ENCODE results near the gene RPP25L. TPM values are rescaled to one million over a fixed set of nuclear protein-coding genes. Genes with fewer than 3 reads are reported as not detected.

RPP25L gene
- total RNA-seq, 2 donors from 2014 or later, result 19.3 to 22.4 TPM

DNA sequence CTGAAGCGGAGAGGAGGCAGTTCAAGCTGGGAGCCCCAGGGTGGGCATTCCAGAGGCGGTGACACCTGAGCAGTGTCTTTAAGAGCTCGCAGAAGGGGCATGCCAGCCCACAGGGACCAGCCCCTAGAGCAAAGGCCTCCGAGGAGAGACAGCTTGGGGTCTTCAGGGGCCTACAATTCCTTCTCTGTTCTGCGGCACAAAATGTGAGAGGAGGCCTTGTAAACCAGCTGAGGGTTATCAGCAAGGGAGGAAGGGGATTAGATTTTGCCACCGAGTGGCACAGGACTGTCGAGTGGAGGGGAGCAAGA is 26.2 kb upstream of the RPP25L start:
- H3K9me3 ChIP-seq (ENCODE audit: control insufficient read depth, low read length), result no peaks in the 10 kb centered on the region
- Mint-ChIP-seq H3K4me1 (peaks cover 18% of the 10 kb centered on the region), H3K27ac (peak overlapping the region; percentile 79), H3K9me3 (no peaks in the 10 kb centered on the region), H3K4me3 (peak overlapping the region; percentile 69), H3K36me3 (ENCODE audit: low read depth) (peaks cover 11% of the 10 kb centered on the region), H3K27me3 (ENCODE audit: insufficient read depth) (peaks cover 11% of the 10 kb centered on the region)
- peak overlapping the region; percentile 84 for H3K4me3 ChIP-seq (ENCODE audit: low read length)
- TF ChIP-seq CTCF (conservative IDR thresholded peaks at IDR 0.05), result no peak
- no peaks in the 10 kb centered on the region for H3K27me3 ChIP-seq (ENCODE audit: control insufficient read depth, insufficient read depth, low read length, poor library complexity, severe bottlenecking)
- 34 to 53% methylated on average over 2 to 7 of the region's 7 CpGs for WGBS, 2 experiments (ENCODE audit: insufficient coverage in 1 of 2, insufficient read length in 1 of 2)
- no peaks in the 10 kb centered on the region for H3K36me3 ChIP-seq (ENCODE audit: control insufficient read depth, insufficient read depth, low read length)
- H3K4me1 ChIP-seq (ENCODE audit: control insufficient read depth, insufficient read depth, low read length), result no peaks in the 10 kb centered on the region
- H3K9ac ChIP-seq (ENCODE audit: extremely low read depth, low read length, poor library complexity, severe bottlenecking), result peak overlapping the region; percentile 15
- no peak for DNase-seq
- no peak overlapping the region for H3K27ac ChIP-seq (ENCODE audit: low read depth, low read length)

DNA sequence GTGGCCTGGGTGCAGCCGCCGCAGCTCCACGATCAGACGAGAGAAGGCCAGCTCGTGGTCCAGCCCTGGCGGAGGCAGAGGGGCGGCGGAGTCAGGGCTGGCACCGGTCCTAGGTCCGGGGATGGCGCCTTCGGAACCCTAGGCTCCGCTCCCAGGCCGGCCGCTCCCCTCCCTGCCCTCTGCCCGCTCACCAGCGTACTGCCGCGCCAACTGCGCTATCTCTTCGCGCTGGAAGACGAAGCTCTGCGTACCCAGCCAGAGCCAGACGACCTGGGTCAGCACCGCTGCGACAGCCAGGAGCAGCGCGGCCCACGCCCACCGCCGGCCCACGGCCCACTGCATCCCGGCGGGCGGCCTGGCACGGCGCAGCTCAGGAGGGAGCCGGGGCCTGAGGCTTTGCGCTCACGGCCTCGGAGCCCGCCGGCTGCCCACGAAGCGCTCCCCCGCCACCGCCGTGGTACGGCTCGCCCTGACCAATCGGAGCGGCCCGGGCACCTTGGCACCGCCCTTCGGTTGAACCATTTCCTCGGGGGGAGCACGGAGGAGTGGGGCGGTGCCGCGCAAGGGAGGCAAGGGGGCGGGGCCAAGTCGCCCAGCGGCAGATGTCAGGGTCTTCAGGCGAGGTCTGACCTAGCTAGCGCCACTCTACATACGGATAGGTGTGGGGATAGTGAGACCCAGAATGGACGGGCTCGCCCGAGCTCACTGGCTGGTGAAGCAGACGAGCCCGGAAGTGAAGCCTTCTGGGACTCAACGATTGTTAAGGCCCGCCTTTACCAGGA is 25.6 kb upstream of the RPP25L start, which contains the start of gene SIGMAR1:
SIGMAR1 (minus strand) TSS at position 432 of the 782 bp plus-strand sequence; CDS start at position 342, 90 bp downstream.
- Histone ChIP-seq H3K4me3 (ENCODE audit: low read length) (peak within 1 kb of the TSS; percentile 84), H3K36me3 (ENCODE audit: control insufficient read depth, insufficient read depth, low read length) (no peaks in the 10 kb centered on the region), H3K27ac (ENCODE audit: low read depth, low read length) (no peak within 1 kb of the TSS), H3K27me3 (ENCODE audit: control insufficient read depth, insufficient read depth, low read length, poor library complexity, severe bottlenecking) (no peaks in the 10 kb centered on the region), H3K9me3 (ENCODE audit: control insufficient read depth, low read length) (no peaks in the 10 kb centered on the region), H3K4me1 (ENCODE audit: control insufficient read depth, insufficient read depth, low read length) (no peaks in the 10 kb centered on the region), H3K9ac (ENCODE audit: extremely low read depth, low read length, poor library complexity, severe bottlenecking) (peak within 1 kb of the TSS; percentile 15)
- Mint-ChIP-seq H3K4me3 (peak within 1 kb of the TSS; percentile 69), H3K36me3 (ENCODE audit: low read depth) (peaks cover 11% of the 10 kb centered on the region), H3K9me3 (no peaks in the 10 kb centered on the region), H3K27me3 (ENCODE audit: insufficient read depth) (peaks cover 15% of the 10 kb centered on the region), H3K4me1 (peaks cover 18% of the 10 kb centered on the region), H3K27ac (peak within 1 kb of the TSS; percentile 79)
- TF ChIP-seq CTCF (conservative IDR thresholded peaks at IDR 0.05), result no peak
- peak; percentile 98 for DNase-seq
- 2% methylated on average over 74 of the region's 74 CpGs; no CpG with 5 or more reads in 1 of the 2 experiments for WGBS, 2 experiments (ENCODE audit: insufficient coverage in 1 of 2, insufficient read length in 1 of 2)

DNA sequence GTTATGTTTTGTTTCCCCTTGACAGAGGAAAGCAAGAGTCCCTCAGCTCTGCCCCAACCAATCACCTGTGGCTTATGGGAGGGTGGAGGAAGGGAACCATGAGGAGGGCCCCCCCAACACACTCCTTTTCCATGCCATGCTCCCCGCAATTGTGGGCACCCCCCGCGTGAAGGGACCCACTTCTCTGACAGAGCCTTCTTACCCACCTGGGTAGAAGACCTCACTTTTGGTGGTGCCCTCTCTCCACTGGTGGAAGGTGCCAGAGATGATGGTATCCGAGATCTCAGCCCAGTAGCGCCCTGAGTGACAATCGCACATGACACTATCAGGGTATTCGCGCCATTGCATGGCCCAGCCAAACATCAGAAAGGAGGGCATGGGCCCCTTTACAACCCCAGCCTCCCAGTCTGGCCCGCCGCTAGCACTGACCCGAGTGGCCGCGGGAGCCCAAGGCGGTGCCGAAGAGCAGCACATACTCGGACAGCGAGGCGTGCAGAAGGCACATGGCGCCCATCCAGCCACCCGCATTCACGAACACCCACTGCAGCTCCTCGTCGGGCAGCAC is 25.0 kb upstream of the RPP25L start:
- Histone ChIP-seq H3K27me3 (ENCODE audit: control insufficient read depth, insufficient read depth, low read length, poor library complexity, severe bottlenecking) (peaks cover 6% of the 10 kb centered on the region), H3K9ac (ENCODE audit: extremely low read depth, low read length, poor library complexity, severe bottlenecking) (peak overlapping the region; percentile 6), H3K27ac (ENCODE audit: low read depth, low read length) (no peak overlapping the region), H3K4me1 (ENCODE audit: control insufficient read depth, insufficient read depth, low read length) (no peaks in the 10 kb centered on the region), H3K36me3 (ENCODE audit: control insufficient read depth, insufficient read depth, low read length) (no peaks in the 10 kb centered on the region), H3K4me3 (ENCODE audit: low read length) (peak overlapping the region; percentile 84), H3K9me3 (ENCODE audit: control insufficient read depth, low read length) (no peaks in the 10 kb centered on the region)
- Mint-ChIP-seq H3K27ac (no peak overlapping the region), H3K4me3 (peak overlapping the region; percentile 69), H3K4me1 (peaks cover 18% of the 10 kb centered on the region), H3K9me3 (no peaks in the 10 kb centered on the region), H3K36me3 (ENCODE audit: low read depth) (peaks cover 11% of the 10 kb centered on the region), H3K27me3 (ENCODE audit: insufficient read depth) (peaks cover 22% of the 10 kb centered on the region)
- no peak for TF ChIP-seq CTCF (conservative IDR thresholded peaks at IDR 0.05)
- WGBS, 2 experiments (ENCODE audit: insufficient coverage in 1 of 2, insufficient read length in 1 of 2), result 26 to 34% methylated on average over 14 to 23 of the region's 23 CpGs
- DNase-seq, result no peak
